NCI-H2227 (cell line): ENCODE measurements around the gene RGS19.

Experiments
- DNase-seq: peaks from one replicate; lab custom pipeline; 2025; ENCODE audit not compliant: unreplicated experiment; lab: John Stamatoyannopoulos, UW

Gene RGS19

GRCh38 chr20:64077876-64078551, 1.3 kb downstream of the RGS19 start:
- DNase-seq = no peak

- no peak for DNase-seq
Observed at GRCh38 chr20:64077541-64077875, 1.8 kb downstream of the RGS19 start.

- no peak for DNase-seq
Observed at GRCh38 chr20:64077094-64077493, 2.2 kb downstream of the RGS19 start.

- DNase-seq = no peak
Observed at GRCh38 chr20:64076061-64076997, 3.0 kb downstream of the RGS19 start.

GRCh38 chr20:64075556-64075955, 3.8 kb downstream of the RGS19 start:
- DNase-seq = no peak

GRCh38 chr20:64074963-64075362, 4.4 kb downstream of the RGS19 start:
- DNase-seq = no peak

- no peak for DNase-seq
Observed at GRCh38 chr20:64074184-64074789, 5.0 kb downstream of the RGS19 start.

- no peak for DNase-seq
Observed at GRCh38 chr20:64073476-64074183, 5.7 kb downstream of the RGS19 start.

GRCh38 chr20:64072498-64073063, 6.7 kb downstream of the RGS19 start:
- no peak for DNase-seq

- DNase-seq = no peak
Observed at GRCh38 chr20:64071341-64072332, 7.7 kb downstream of the RGS19 start.

GRCh38 chr20:64070244-64070993, 8.9 kb downstream of the RGS19 start:
- DNase-seq = no peak

GRCh38 chr20:64069614-64070243, 9.6 kb downstream of the RGS19 start:
- peak; percentile 36 for DNase-seq

GRCh38 chr20:64069209-64069613, 10.1 kb downstream of the RGS19 start:
- DNase-seq = no peak

- no peak for DNase-seq
Observed at GRCh38 chr20:64068386-64069208, 10.7 kb downstream of the RGS19 start.

- no peak for DNase-seq
Observed at GRCh38 chr20:64067733-64068307, 11.5 kb downstream of the RGS19 start.

GRCh38 chr20:64067005-64067632, 12.2 kb downstream of the RGS19 start:
- DNase-seq = no peak

GRCh38 chr20:64065974-64066343, 13.4 kb downstream of the RGS19 start:
- no peak for DNase-seq
